Stimulated activated CD4-positive, alpha-beta T cell treated with anti-CD3 and anti-CD28 coated beads, Interleukin-2, amount 100 ng/mL, for 48 hours (primary cell): ENCODE data around the gene NEB.
"Not testable (repeated sequence)": the region's sequence is repeated elsewhere in the genome, so short reads cannot be mapped to it uniquely, and the experiment has no call there.

Experiments
- DNase-seq, 2 donors: peaks; one replicate each; pipeline ENCODE4 v3.0.0-alpha.2; 2020

Gene NEB

GRCh38 chr2:151757861-151758260, 23.6 kb upstream of the NEB start:
- DNase-seq: no peak

GRCh38 chr2:151756820-151757219, 22.5 kb upstream of the NEB start:
- no peak for DNase-seq

- DNase-seq: no peak
Measured at GRCh38 chr2:151754253-151754897, 20.1 kb upstream of the NEB start.

- DNase-seq: no peak
Measured at GRCh38 chr2:151753540-151753939, 19.3 kb upstream of the NEB start.

DNA sequence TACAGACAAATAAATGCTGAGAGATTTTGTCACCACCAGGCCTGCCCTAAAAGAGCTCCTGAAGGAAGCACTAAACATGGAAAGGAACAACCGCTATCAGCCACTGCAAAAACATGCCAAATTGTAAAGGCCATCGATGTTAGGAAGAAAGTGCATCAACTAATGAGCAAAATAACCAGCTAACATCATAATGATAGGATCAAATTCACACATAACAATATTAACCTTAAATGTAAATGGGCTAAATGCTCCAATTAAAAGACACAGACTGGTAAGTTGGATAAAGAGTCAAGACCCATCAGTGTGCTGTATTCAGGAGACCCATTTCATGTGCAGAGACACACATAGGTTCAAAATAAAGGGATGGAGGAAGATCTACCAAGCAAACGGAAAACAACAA, 11.0 kb upstream of the NEB start:
- DNase-seq: not testable (repeated sequence)

- DNase-seq: no peak
Measured at GRCh38 chr2:151730262-151730975, 3.9 kb downstream of the NEB start.

DNA sequence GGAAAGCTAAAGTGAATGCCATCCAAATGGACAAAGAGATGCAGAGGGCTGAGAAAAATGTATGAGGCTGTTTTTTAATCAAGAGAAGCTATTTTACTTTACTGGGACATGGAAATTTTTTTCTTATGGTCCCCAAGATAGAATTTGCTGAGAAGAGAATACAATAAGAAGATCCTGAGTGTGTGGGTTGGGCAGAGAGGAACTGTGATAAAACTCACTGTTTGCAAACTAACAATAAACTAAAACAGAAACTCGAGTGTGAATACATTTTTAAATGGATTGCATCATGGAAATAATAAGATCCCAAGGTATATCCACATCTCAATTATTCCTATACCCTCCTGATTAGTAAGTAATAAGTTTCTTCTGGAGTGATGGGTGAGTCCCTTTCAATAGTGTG, 4.4 kb downstream of the NEB start:
- no peak for DNase-seq

- DNase-seq: no peak
Measured at GRCh38 chr2:151729415-151729811, 4.9 kb downstream of the NEB start.

- no peak for DNase-seq
Measured at GRCh38 chr2:151728804-151729414, 5.4 kb downstream of the NEB start.

- no peak for DNase-seq
Measured at GRCh38 chr2:151727593-151728552, 6.4 kb downstream of the NEB start.

DNA sequence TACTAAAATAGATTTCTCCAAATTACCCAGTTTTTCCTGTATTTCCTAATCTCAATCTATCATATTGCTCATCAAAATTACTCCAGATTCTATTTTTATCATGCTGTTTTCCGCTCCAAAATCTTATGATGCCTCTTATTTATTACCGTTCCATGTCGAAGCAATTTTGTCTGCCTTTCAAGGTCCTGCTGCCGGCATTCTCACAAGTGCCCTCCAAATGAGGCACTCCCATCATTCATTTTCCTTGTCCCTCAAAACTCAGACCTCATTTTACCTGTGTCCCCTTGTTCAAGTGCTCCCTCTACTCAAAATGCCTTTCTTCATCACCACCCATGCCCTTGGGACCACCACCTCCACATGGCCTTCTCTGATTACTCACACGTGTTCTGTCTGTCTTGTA, 13.1 kb downstream of the NEB start:
- DNase-seq: no peak

GRCh38 chr2:151720521-151720920, 13.8 kb downstream of the NEB start:
- DNase-seq: no peak

- no peak for DNase-seq
Measured at GRCh38 chr2:151718796-151719195, 15.5 kb downstream of the NEB start.

DNA sequence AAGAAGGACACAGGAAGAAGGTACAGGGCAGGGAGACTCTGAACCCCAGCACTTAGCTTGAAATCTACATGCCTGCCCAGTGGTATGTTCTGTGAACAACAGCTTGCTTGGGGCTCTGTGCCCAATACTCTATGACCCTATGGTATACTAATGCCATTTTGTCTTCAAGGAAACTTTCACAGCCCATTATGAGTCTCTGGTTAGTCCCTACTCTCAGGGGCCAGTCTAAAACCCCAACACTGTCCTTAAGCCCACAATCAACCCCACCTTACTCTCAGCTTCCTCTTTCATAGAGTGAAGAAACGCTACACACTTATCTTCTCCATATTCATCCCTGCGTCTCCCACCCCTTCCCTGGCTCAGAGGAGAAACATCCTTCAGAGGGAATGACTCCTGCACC, 16.0 kb downstream of the NEB start:
- no peak for DNase-seq

DNA sequence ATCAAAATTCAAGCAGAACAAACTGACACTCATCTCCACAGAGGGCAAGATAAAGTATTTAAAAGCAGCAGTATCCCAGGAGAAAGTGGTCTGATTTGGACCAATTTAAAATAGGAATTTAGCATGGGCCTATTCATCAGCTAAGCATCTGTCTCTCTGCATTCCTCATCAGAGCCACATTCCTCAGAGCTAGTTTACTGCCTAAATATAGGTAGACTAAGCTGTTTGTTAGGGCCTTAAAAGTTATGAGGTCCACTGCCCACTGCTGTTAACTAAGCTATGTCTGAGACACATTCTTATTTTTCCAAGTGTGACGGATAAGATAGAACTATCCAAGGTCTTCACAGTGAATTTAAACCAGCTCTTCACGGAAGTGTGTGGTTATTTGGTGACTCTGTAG, 17.6 kb downstream of the NEB start:
- DNase-seq: no peak

DNA sequence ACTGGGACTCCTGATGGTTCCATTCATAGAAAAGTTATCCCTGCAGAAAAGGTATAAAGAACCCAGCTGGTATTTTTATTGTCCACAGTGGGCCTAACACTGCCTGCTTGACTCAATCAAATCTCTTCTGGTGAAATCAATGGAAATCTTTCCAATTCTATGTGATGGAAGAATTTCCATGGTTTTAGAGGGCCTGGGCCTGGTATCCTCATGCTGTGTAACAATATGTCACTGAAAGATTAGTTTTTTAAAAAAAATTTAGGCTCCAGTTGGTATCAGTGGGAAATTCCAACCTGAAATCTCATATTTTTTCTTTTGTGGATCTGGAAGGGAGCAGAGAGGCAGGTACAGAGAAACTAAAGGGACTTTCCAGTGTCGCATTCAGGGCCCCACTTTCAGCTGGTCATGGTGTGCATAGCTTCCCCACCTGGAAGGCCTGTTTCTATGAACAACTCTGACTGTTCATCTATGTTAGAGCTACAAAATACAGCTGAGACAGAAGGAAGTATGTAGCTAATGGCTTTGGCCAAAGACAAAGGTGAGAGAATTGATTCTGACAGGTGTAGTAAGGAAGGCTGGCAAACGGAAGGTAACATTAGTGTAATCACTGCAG, 20.9 kb downstream of the NEB start:
- DNase-seq: no peak

DNA sequence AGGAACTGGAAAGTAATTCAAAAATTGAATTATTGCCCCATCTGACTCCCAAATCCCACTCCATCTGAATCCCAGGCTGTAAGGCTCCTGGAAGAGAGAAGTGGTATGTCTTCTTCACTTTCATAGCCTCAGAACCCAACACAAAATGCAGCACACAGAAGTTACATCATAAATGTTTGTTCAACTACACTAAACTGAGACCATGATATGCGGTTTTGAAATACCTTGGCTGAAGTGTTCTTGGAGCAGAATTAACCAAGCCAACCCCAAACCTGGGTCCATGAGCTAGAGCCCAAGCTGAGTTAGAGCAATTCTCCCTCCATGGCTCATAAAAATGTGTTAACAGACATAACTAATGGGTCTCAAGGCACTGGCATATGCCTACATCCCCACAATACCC, 23.3 kb downstream of the NEB start:
- DNase-seq: no peak

GRCh38 chr2:151708788-151709187, 25.5 kb downstream of the NEB start:
- no peak for DNase-seq

- no peak for DNase-seq
Measured at GRCh38 chr2:151707857-151708256, 26.4 kb downstream of the NEB start.

- DNase-seq: not testable (repeated sequence)
Measured at GRCh38 chr2:151704480-151704961, 29.8 kb downstream of the NEB start.

DNA sequence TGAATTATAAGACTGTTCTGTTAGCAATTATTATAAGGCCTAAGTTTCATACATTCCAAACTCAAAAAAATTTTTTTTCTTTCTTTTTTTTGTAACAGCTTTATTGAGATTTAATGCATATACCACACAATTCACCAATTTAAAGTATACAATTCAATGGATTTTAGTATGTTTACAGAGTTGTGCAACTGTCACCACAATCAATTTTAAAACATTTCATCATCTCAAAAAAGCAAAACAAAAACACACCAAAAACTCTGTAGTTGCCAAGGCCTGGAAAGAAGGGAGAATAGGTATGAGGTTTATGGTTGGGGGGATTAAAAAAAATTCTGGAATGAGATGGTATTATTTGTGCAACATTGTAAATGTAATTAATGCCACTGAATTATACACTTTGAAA, 36.1 kb downstream of the NEB start:
- DNase-seq: not testable (repeated sequence)

DNA sequence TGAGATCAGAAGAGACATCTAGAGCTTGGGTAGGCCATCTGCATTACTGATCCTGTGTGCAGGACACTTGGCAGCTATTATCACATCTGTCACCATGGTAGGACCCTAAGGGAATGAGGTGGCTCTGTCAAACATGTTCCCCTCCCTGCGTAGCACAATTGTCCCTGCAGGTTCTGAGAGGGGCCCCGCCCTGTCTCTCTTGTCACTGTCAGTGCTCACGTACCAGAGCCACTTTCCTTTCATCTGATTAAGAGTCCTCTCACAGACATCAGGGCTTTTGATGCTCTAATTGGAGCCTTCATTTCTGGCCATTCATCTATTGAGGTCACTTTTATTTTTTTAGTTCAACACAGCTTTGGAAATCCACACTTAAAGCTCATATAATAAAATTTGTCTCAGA, 38.5 kb downstream of the NEB start:
- no peak for DNase-seq

- no peak for DNase-seq
Measured at GRCh38 chr2:151691631-151692030, 42.6 kb downstream of the NEB start.
